HEK293 (cell line): ENCODE results near the gene ANKRD35.

ENCODE experiments used
- CTCF ChIA-PET: fragments of 350-600 bp; formaldehyde crosslinking; extraction: SDS; loops from one replicate; lab custom pipeline; 2021; ENCODE audit warnings: antibody characterized with exemption; lab: Yijun Ruan, JAX
- POLR2A ChIA-PET: fragments of 300-600 bp; formaldehyde crosslinking; extraction: SDS; loops from one replicate; lab custom pipeline; 2020; ENCODE audit warnings: antibody characterized with exemption, inconsistent platforms; lab: Yijun Ruan, JAX
- H3K27ac ChIP-seq: fragments of 200-500 bp; sonication (Bioruptor generic); 2 replicates; pipeline ENCODE4 v1.5.1; 2014; ENCODE audit warnings: low read depth, low read length, control low read depth, inconsistent platforms; ENCODE audit errors: extremely low read depth
- H3K36me3 ChIP-seq, 2 experiments: fragments of 200-500 bp in 1 of 2; sonication (Bioruptor generic) in 1 of 2; 1 replicate in 1 of 2; 2 replicates in 1 of 2; pipeline ENCODE4 v1.5.1; 2014 to 2017; ENCODE audit warnings: inconsistent platforms in 2 of 2, low read length in 2 of 2; ENCODE audit not compliant: control insufficient read depth in 2 of 2, insufficient read depth in 1 of 2
- H3K4me1 ChIP-seq: fragments of 200-500 bp; sonication (Bioruptor generic); 2 replicates; pipeline ENCODE4 v1.5.1; 2014; ENCODE audit warnings: mild to moderate bottlenecking, low read length, inconsistent platforms; ENCODE audit not compliant: control insufficient read depth, insufficient read depth
- H3K4me3 ChIP-seq: 2 replicates; pipeline ENCODE4 v1.5.1; 2011; ENCODE audit warnings: low read depth, mild to moderate bottlenecking, control low read depth, low read length, moderate library complexity
- H3K9me3 ChIP-seq: fragments of 200-500 bp; sonication (Bioruptor generic); 2 replicates; pipeline ENCODE4 v1.5.1; 2014; ENCODE audit warnings: low read depth, low read length, inconsistent platforms; ENCODE audit not compliant: control insufficient read depth, insufficient read depth
- BCL11A ChIP-seq: fragments of 450-650 bp; formaldehyde crosslinking; IDR thresholded peaks from 2 replicates; pipeline ENCODE4 v1.5.1; 2016; ENCODE audit warnings: low read depth, missing biosample characterization, missing genetic modification characterization
- CTCF ChIP-seq: fragments of 450-650 bp; formaldehyde crosslinking; IDR thresholded peaks from 2 replicates; pipeline ENCODE4 v1.5.1; 2016; ENCODE audit warnings: missing biosample characterization, missing genetic modification characterization
- PRDM6 ChIP-seq: fragments of 450-650 bp; formaldehyde crosslinking; IDR thresholded peaks from 2 replicates; pipeline ENCODE4 v1.5.1; 2017; ENCODE audit warnings: missing biosample characterization, missing genetic modification characterization
- REPIN1 ChIP-seq: fragments of 450-650 bp; formaldehyde crosslinking; IDR thresholded peaks from 2 replicates; pipeline ENCODE4 v1.5.1; 2017; ENCODE audit warnings: missing biosample characterization, missing genetic modification characterization, low read depth
- ZBTB44 ChIP-seq: fragments of 450-650 bp; IDR thresholded peaks from 2 replicates; pipeline ENCODE4 v1.5.1; 2018; ENCODE audit warnings: missing biosample characterization, mild to moderate bottlenecking, missing genetic modification characterization
- ZBTB49 ChIP-seq: fragments of 450-650 bp; formaldehyde crosslinking; IDR thresholded peaks from 2 replicates; pipeline ENCODE4 v1.5.1; 2016; ENCODE audit warnings: missing biosample characterization, missing genetic modification characterization, low read depth
- ZBTB6 ChIP-seq: fragments of 450-650 bp; formaldehyde crosslinking; IDR thresholded peaks from 2 replicates; pipeline ENCODE4 v1.5.1; 2017; ENCODE audit warnings: missing biosample characterization, missing genetic modification characterization
- ZNF155 ChIP-seq: fragments of 450-650 bp; formaldehyde crosslinking; IDR thresholded peaks from 2 replicates; pipeline ENCODE4 v1.5.1; 2016; ENCODE audit warnings: missing biosample characterization, missing genetic modification characterization
- ZNF423 ChIP-seq: fragments of 450-650 bp; formaldehyde crosslinking; IDR thresholded peaks from 2 replicates; pipeline ENCODE4 v1.5.1; 2016; ENCODE audit warnings: missing biosample characterization, missing genetic modification characterization
- ZNF48 ChIP-seq: fragments of 450-650 bp; formaldehyde crosslinking; IDR thresholded peaks from 2 replicates; pipeline ENCODE4 v1.5.1; 2016; ENCODE audit warnings: missing biosample characterization, missing genetic modification characterization
- ZNF530 ChIP-seq: fragments of 450-650 bp; formaldehyde crosslinking; IDR thresholded peaks from 2 replicates; pipeline ENCODE4 v1.5.1; 2016; ENCODE audit warnings: low read depth, missing biosample characterization, missing genetic modification characterization
- ZNF776 ChIP-seq: fragments of 450-650 bp; formaldehyde crosslinking; IDR thresholded peaks from 2 replicates; pipeline ENCODE4 v1.5.0; 2017; ENCODE audit warnings: missing biosample characterization, missing genetic modification characterization, borderline replicate concordance
- ZSCAN18 ChIP-seq: fragments of 450-650 bp; formaldehyde crosslinking; IDR thresholded peaks from 2 replicates; pipeline ENCODE4 v1.5.1; 2016; ENCODE audit warnings: missing biosample characterization, missing genetic modification characterization
- ZSCAN23 ChIP-seq: fragments of 450-650 bp; formaldehyde crosslinking; IDR thresholded peaks from 2 replicates; pipeline ENCODE4 v1.5.1; 2016; ENCODE audit warnings: missing biosample characterization, missing genetic modification characterization

Gene ANKRD35

GRCh38 chr1:145827966-145828365 is 57.7 kb downstream of the ANKRD35 start:
- CTCF ChIA-PET, result interaction anchor here (13.7 kb wide), 1 partner anchor 19 kb away, joined by 112 read pairs; the partner anchor contains the start of gene NUDT17

GRCh38 chr1:145826030-145826429 is 59.6 kb downstream of the ANKRD35 start:
- POLR2A ChIA-PET, result interaction anchor here (1.4 kb wide), 1 partner anchor 19 kb away, joined by 4 read pairs; the partner anchor contains the start of gene NUDT17
- Histone ChIP-seq H3K4me3 (no peak overlapping the region), H3K4me1 (no peaks in the 10 kb centered on the region), H3K36me3 (peaks cover 45 to 53% of the 10 kb centered on the region in 2 experiments), H3K9me3 (no peaks in the 10 kb centered on the region), H3K27ac (no peak overlapping the region)
- CTCF ChIA-PET, result interaction anchor here (0.9 to 13.7 kb wide), 4 partner anchors 9 to 84 kb away, joined by 4 to 112 read pairs (median 6); partner anchors contain the start of gene NUDT17
- TF ChIP-seq CTCF (tag by site-specific recombination) (no peak), ZNF48 (tag by site-specific recombination) (no peak), REPIN1 (tag by site-specific recombination) (no peak), BCL11A (tag by site-specific recombination) (no peak), PRDM6 (tag by site-specific recombination) (no peak), ZSCAN18 (no peak), ZBTB6 (tag by site-specific recombination) (no peak), ZSCAN23 (tag by site-specific recombination) (no peak), ZNF776 (tag by site-specific recombination) (no peak), ZNF423 (tag by site-specific recombination) (no peak)

More at GRCh38 chr1:145827966-145828365, 57.7 kb downstream of the ANKRD35 start:
- Histone ChIP-seq H3K4me1 (no peaks in the 10 kb centered on the region), H3K36me3 (peaks cover 56 to 71% of the 10 kb centered on the region in 2 experiments), H3K27ac (no peak overlapping the region), H3K9me3 (no peaks in the 10 kb centered on the region), H3K4me3 (no peak overlapping the region)
- POLR2A ChIA-PET, result no interaction called here
- no peak for TF ChIP-seq ZNF155
- TF ChIP-seq ZBTB49 (tag by site-specific recombination), result no peak
- no peak for TF ChIP-seq ZBTB44 (tag by site-specific recombination)
- no peak for TF ChIP-seq CTCF (tag by site-specific recombination)
- TF ChIP-seq ZNF530, result no peak
- no peak for TF ChIP-seq BCL11A (tag by site-specific recombination)
